ENCODE measurements around the gene APP.
A peak's percentile ranks its signal among the peaks of the same experiment; 100 is the strongest.
"Not testable (repeated sequence)": the region's sequence is repeated elsewhere in the genome, so short reads cannot be mapped to it uniquely, and the experiment has no call there.

Gene APP

DNA sequence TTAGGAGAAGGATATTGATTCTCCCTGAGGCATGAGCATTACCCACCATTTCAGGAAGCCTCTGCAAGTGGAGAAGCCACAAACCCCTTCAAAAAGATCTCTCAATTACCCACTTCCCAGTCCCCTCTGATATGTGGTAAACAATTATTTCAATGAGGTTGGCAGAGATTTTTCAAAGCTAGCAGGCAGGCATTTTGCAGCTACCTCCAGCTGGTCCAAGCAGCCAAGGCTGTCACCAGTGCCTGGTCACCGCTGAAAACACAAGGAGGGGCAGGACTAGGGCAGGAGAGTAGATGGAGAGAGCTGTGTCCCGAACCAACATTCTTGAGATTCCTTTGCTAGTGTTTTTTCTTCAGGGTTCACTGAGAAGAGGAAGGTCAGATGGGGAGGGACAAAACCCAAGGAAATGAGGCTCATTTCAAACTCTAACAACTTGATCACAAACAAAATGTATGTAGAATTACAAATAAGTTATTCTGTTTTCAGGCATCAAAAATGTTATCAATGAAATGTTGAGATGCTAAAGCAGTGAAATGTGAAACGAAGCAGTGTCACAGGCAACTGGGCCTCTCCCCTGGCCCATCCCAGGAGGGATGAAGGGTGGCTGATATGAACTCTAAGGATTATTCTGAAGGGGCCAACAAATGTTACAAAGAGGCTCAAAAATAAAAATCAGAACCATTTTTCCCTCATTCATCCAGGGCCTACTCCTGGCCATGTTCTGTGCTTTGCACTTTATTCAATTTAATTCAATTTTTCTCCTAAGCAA is 22.3 kb downstream of the APP start:
- Mint-ChIP-seq H3K4me3 (no peak overlapping the region), H3K36me3 (no peaks in the 10 kb centered on the region), H3K9me3 (no peaks in the 10 kb centered on the region), H3K4me1 (peaks cover 17% of the 10 kb centered on the region), H3K27ac (no peak overlapping the region), H3K27me3 (no peaks in the 10 kb centered on the region)
- no peak for DNase-seq
- CTCF ChIA-PET, result interaction anchor here (0.8 to 1.6 kb wide), 2 partner anchors 31 to 252 kb away, joined by 3 to 4 read pairs; no protein-coding TSS in a partner anchor

DNA sequence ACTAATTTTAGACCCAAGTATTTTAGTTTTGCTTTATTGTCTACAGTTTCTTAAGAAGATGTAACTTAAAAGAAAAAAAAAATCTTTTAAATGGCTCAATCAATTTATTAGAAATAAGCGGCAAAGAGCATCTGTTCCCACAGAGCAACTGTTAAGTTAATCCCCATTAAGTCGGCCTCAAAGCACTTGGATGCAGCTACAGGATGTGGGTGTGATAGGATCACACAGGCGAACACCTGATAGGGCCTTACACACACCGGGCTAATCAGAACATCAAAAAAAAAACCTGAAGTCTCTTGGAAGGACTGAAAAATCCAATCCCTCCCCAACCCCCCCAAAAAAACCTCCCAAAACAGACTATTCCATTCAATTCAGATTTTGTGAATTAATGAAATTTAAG is 23.0 kb downstream of the APP start:
- peaks cover 17% of the 10 kb centered on the region for H3K4me1 Mint-ChIP-seq
- no peaks in the 10 kb centered on the region for H3K27me3 Mint-ChIP-seq
- no peak for DNase-seq
- CTCF ChIA-PET, result interaction anchor here (0.6 kb wide), 1 partner anchor 73 kb away, joined by 3 read pairs; no protein-coding TSS in a partner anchor
- no peaks in the 10 kb centered on the region for H3K36me3 Mint-ChIP-seq
- H3K27ac Mint-ChIP-seq, result peak overlapping the region; percentile 39
- H3K9me3 Mint-ChIP-seq, result no peaks in the 10 kb centered on the region
- no peak overlapping the region for H3K4me3 Mint-ChIP-seq

GRCh38 chr21:26146681-26147080 is 23.9 kb downstream of the APP start:
- Mint-ChIP-seq H3K36me3 (no peaks in the 10 kb centered on the region), H3K27me3 (no peaks in the 10 kb centered on the region), H3K4me3 (no peak overlapping the region), H3K27ac (no peak overlapping the region), H3K9me3 (no peaks in the 10 kb centered on the region), H3K4me1 (peaks cover 17% of the 10 kb centered on the region)
- CTCF ChIA-PET, result no interaction called here
- no peak for DNase-seq

GRCh38 chr21:26144031-26144430 is 26.5 kb downstream of the APP start:
- H3K27ac Mint-ChIP-seq, result no peak overlapping the region

GRCh38 chr21:26142363-26142762 is 28.2 kb downstream of the APP start:
- DNase-seq, result no peak
- Mint-ChIP-seq H3K4me1 (peaks cover 1% of the 10 kb centered on the region), H3K27me3 (no peaks in the 10 kb centered on the region), H3K27ac (no peak overlapping the region), H3K4me3 (no peak overlapping the region), H3K9me3 (no peaks in the 10 kb centered on the region), H3K36me3 (no peaks in the 10 kb centered on the region)
- CTCF ChIA-PET, result no interaction called here

More at GRCh38 chr21:26144031-26144430, 26.5 kb downstream of the APP start:
- CTCF ChIA-PET, result no interaction called here
- Mint-ChIP-seq H3K4me3 (no peak overlapping the region), H3K4me1 (peaks cover 16% of the 10 kb centered on the region), H3K36me3 (no peaks in the 10 kb centered on the region), H3K27me3 (no peaks in the 10 kb centered on the region), H3K9me3 (no peaks in the 10 kb centered on the region)
- DNase-seq, result no peak

- Mint-ChIP-seq H3K27ac (no peak overlapping the region), H3K4me3 (no peak overlapping the region), H3K36me3 (no peaks in the 10 kb centered on the region), H3K9me3 (no peaks in the 10 kb centered on the region), H3K27me3 (no peaks in the 10 kb centered on the region), H3K4me1 (peaks cover 13% of the 10 kb centered on the region)
- no peak for DNase-seq
- CTCF ChIA-PET, result interaction anchor here (1.0 kb wide), 1 partner anchor 28 kb away, joined by 3 read pairs; no protein-coding TSS in a partner anchor
These were observed 29.6 kb downstream of the APP start for GRCh38 chr21:26140926-26141325.

DNA sequence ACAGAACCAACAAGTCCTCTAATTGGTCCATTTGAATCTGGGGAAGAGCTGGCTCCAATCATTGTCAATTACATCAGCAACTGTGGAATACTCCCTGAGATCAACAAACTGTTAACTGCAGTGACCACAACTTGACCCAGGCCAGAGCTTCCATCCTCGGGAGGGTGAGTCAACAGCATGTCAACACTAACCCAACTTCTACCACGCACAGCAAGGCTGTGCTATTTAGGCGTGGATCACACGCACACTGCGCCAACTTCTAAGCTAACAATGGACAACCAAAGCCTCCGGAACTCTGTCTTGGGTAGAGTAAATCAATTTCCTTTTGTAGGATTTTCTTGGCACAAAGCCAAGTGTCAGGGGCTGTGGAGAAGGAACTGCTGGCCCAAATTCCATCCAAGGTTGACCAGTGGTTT is 30.4 kb downstream of the APP start:
- no peak for DNase-seq
- CTCF ChIA-PET, result no interaction called here
- Mint-ChIP-seq H3K36me3 (no peaks in the 10 kb centered on the region), H3K4me3 (no peak overlapping the region), H3K9me3 (no peaks in the 10 kb centered on the region), H3K27me3 (no peaks in the 10 kb centered on the region), H3K27ac (no peak overlapping the region), H3K4me1 (peaks cover 13% of the 10 kb centered on the region)

DNA sequence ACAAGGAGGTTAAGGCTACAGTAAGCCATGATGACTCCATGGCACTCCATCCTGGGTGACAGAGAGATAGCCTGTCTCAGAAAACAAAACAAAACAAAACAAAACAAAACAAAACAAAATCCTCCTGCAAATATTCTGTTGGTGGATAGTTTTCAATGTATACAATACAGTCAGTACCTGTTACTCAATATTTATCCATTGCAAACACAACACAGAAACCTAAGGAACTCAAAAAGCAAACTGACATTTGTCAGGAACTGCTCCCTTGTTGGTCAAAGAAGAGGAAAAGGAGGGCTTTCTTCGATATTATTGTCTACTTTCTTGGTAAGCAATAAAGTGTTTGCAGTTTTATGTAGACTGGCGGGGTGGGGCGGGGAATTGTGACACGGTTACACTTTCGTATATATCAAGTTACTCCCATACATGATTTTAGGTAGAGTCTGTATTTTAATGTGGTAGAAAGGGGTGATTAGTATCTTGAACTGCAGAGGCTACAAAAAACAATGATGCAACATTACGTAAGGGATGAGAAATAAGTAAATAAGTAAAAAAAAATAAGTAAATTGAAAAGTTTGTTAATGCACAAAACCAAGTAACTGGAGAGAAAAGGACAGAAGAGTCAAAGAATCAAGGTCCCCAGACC is 31.8 kb downstream of the APP start:
- peaks cover 13% of the 10 kb centered on the region for H3K4me1 Mint-ChIP-seq
- CTCF ChIA-PET, result no interaction called here
- H3K4me3 Mint-ChIP-seq, result no peak overlapping the region
- no peaks in the 10 kb centered on the region for H3K27me3 Mint-ChIP-seq
- DNase-seq, result no peak
- H3K27ac Mint-ChIP-seq, result no peak overlapping the region
- H3K9me3 Mint-ChIP-seq, result no peaks in the 10 kb centered on the region
- H3K36me3 Mint-ChIP-seq, result no peaks in the 10 kb centered on the region

DNA sequence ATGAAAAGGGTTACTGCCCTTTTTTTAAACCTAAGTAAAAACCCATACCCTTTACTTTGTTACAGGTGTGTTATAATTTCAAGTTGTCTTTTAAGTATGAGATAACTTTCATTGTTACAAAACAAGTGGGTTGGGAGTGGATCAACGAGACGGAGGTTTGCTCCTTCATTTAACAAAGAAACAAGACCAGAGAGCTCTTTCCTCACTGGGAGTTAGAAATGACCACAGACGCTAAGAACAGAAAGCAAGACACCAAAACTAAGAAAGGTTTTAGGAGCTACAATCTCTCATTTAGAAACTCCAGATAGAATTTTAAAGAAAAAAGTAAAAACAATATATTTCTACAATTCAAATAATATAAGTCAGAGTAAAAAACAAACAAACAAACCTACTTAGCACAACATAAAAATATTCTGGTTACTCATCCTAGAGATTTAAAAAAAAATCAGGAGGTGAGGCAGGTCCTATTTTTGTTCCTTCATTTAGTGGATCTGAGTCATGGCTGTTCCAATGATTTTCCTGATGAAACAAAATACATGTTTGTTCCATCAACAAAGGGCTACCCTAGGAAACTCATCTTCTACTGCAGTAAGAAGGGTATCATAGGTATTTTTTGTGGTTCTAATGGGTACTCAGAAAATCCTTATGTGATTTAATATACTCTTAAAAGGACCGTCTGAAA is 33.0 kb downstream of the APP start:
- CTCF ChIA-PET, result interaction anchor here (1.1 kb wide), 1 partner anchor 32 kb away, joined by 3 read pairs; no protein-coding TSS in a partner anchor
- Mint-ChIP-seq H3K4me1 (peaks cover 13% of the 10 kb centered on the region), H3K27me3 (no peaks in the 10 kb centered on the region), H3K27ac (no peak overlapping the region), H3K4me3 (no peak overlapping the region), H3K9me3 (no peaks in the 10 kb centered on the region), H3K36me3 (no peaks in the 10 kb centered on the region)
- DNase-seq, result no peak

DNA sequence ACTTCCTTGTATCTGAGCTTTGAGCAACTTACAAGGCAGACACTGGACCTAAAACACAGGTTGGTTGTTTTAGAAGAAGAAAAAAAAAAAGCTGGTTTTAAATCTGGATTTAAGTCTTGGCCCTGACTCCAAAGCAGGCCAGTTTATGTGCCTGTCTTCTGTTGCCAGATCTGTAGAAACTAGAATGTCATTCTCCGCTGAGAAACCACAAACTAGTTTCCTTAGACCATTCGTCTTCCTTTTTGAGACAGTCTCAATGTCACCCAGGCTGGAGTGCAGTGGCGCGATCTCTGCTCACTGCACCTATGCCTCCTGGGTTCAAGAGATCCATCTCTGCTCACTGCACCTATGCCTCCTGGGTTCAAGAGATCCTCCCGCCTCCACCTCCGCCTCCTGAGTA is 33.9 kb downstream of the APP start:
- H3K27me3 Mint-ChIP-seq, result no peaks in the 10 kb centered on the region
- no peaks in the 10 kb centered on the region for H3K36me3 Mint-ChIP-seq
- CTCF ChIA-PET, result interaction anchor here (1.1 kb wide), 1 partner anchor 33 kb away, joined by 3 read pairs; no protein-coding TSS in a partner anchor
- H3K9me3 Mint-ChIP-seq, result no peaks in the 10 kb centered on the region
- DNase-seq, result peak; percentile 22
- no peak overlapping the region for H3K4me3 Mint-ChIP-seq
- peaks cover 13% of the 10 kb centered on the region for H3K4me1 Mint-ChIP-seq
- peak overlapping the region; percentile 28 for H3K27ac Mint-ChIP-seq

DNA sequence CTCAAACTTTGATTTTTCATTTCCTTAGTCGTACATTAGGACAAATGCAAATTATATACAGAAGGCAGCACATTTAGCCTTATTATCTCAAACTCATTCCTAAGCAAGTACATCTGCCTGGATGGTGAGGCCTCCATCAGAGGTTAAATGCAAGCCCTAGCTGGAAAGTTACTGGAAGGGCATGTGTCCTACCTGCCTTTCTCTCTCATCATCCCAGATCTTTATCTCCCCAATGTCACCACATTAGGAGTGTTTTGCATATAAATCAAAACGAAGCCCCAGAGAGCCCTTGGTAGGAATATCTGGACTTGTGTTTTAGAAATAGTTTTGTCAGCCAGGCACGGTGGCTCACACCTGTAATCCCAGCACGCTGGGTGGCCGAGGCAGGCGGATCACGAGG is 35.0 kb downstream of the APP start:
- no peaks in the 10 kb centered on the region for H3K27me3 Mint-ChIP-seq
- CTCF ChIA-PET, result no interaction called here
- no peaks in the 10 kb centered on the region for H3K9me3 Mint-ChIP-seq
- H3K4me1 Mint-ChIP-seq, result peaks cover 13% of the 10 kb centered on the region
- H3K4me3 Mint-ChIP-seq, result no peak overlapping the region
- H3K27ac Mint-ChIP-seq, result no peak overlapping the region
- no peak for DNase-seq
- no peaks in the 10 kb centered on the region for H3K36me3 Mint-ChIP-seq

GRCh38 chr21:26131554-26131953 is 39.0 kb downstream of the APP start:
- H3K27ac Mint-ChIP-seq, result no peak overlapping the region
- no peaks in the 10 kb centered on the region for H3K36me3 Mint-ChIP-seq
- CTCF ChIA-PET, result no interaction called here
- no peak overlapping the region for H3K4me3 Mint-ChIP-seq
- no peaks in the 10 kb centered on the region for H3K27me3 Mint-ChIP-seq
- no peaks in the 10 kb centered on the region for H3K9me3 Mint-ChIP-seq
- peaks cover 4% of the 10 kb centered on the region for H3K4me1 Mint-ChIP-seq
- no peak for DNase-seq

DNA sequence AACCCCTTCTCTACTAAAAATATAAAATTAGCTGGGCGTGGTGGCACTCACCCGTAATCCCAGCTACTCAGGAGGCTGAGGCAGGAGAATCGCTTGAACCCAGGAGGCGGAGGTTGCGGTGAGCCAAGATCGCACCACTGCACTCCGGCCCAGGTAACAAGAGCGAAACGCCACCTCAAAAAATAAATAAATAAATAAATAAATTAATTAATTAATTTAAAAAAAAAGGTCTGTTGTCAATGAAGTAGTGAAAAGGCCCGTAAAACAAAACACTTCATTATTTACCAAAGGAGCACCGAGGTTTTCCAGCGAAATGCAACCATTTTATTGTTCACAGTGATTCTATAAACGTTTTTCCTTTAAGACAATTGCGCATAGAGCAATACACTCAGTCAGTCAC is 39.5 kb downstream of the APP start:
- H3K4me1 Mint-ChIP-seq, H3K27ac Mint-ChIP-seq, H3K36me3 Mint-ChIP-seq, H3K9me3 Mint-ChIP-seq, H3K4me3 Mint-ChIP-seq, H3K27me3 Mint-ChIP-seq, DNase-seq, CTCF ChIA-PET: not testable (repeated sequence)

GRCh38 chr21:26130249-26130881 is 40.2 kb downstream of the APP start:
- Mint-ChIP-seq H3K9me3 (no peaks in the 10 kb centered on the region), H3K4me1 (no peaks in the 10 kb centered on the region), H3K4me3 (no peak overlapping the region), H3K36me3 (no peaks in the 10 kb centered on the region), H3K27ac (no peak overlapping the region), H3K27me3 (no peaks in the 10 kb centered on the region)
- no peak for DNase-seq
- CTCF ChIA-PET, result no interaction called here

Measured in activated naive CD4-positive, alpha-beta T cell treated with anti-CD3 and anti-CD28 coated beads, Interleukin-2, amount 10 ng/mL, durations not matched to agents 7 days and 5 days (primary cell).